Stimulated activated effector memory CD8-positive, alpha-beta T cell treated with anti-CD3 and anti-CD28 coated beads, Interleukin-12 subunit alpha, Interleukin-12 subunit beta, amount 100 ng/mL, for 72 hours (primary cell): Measurements from ENCODE around the gene TCEAL8.
"Not testable (repeated sequence)": the region's sequence is repeated elsewhere in the genome, so short reads cannot be mapped to it uniquely, and the experiment has no call there.

ENCODE experiments used
- ATAC-seq: fragments of 150-1000 bp; cut with Tn5 transposase; 2 replicates; pipeline ENCODE4 v1.10.0; 2021
- DNase-seq, 2 donors: peaks; one replicate each; pipeline ENCODE4 v3.0.0; 2021 to 2022; ENCODE audit warnings: low spot score in 2 of 2
- H3K27ac Mint-ChIP-seq: one replicate; pipeline ENCODE4 v1.8.0; 2022; ENCODE audit warnings: mild to moderate bottlenecking, mixed read lengths
- H3K36me3 Mint-ChIP-seq: one replicate; pipeline ENCODE4 v1.8.0; 2022; ENCODE audit warnings: mild to moderate bottlenecking, mixed read lengths
- H3K4me1 Mint-ChIP-seq: one replicate; pipeline ENCODE4 v1.8.0; 2022; ENCODE audit warnings: mixed read lengths
- H3K4me3 Mint-ChIP-seq: one replicate; pipeline ENCODE4 v1.8.0; 2022; ENCODE audit warnings: mild to moderate bottlenecking, mixed read lengths
- H3K9me3 Mint-ChIP-seq: one replicate; pipeline ENCODE4 v1.8.0; 2022; ENCODE audit warnings: mixed read lengths

Gene TCEAL8

DNA sequence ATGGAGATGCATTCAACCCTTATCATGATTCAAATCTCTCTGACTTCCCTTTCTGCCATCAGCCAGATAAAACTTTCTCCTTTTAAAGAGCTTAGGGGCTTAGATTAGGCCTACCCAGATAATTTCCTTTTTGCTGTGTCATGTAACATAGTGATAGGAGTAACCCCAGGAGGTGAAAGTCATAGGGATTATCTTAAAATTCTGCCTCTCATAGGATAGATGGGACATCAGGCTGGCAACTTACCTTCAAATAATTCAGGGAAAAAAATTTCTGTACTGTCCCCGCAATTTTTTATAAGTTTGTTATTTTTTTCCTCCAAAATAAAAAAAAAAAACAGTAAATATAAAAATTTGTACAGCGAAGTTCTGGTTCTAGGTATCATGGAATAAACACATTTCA, 19.3 kb downstream of the TCEAL8 start:
- not testable (repeated sequence) for H3K36me3 Mint-ChIP-seq, H3K9me3 Mint-ChIP-seq, DNase-seq, H3K4me1 Mint-ChIP-seq, H3K27ac Mint-ChIP-seq, H3K4me3 Mint-ChIP-seq, ATAC-seq

DNA sequence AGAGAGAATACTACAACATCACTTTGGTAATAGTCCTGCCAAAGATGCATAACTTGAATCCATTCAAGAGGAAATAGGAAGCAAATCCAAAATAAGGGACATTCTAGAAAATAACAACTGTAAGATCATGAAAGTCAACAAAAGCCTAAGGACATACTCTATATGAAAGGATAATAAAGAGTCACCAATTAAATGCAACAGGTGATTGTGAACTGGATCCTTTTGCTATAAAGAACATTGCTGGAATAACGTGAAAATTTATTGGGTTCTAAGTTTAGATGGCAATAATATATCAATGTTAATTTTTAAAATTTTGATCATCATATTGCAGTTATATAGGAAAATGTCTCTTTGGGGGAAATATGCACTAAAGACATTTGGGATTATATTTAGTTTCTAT, 20.1 kb downstream of the TCEAL8 start:
- DNase-seq: no peak
- no peak for ATAC-seq
- H3K4me1 Mint-ChIP-seq: no peaks in the 10 kb centered on the region
- no peaks in the 10 kb centered on the region for H3K36me3 Mint-ChIP-seq
- H3K27ac Mint-ChIP-seq: no peak overlapping the region
- H3K4me3 Mint-ChIP-seq: no peak overlapping the region
- H3K9me3 Mint-ChIP-seq: no peaks in the 10 kb centered on the region

DNA sequence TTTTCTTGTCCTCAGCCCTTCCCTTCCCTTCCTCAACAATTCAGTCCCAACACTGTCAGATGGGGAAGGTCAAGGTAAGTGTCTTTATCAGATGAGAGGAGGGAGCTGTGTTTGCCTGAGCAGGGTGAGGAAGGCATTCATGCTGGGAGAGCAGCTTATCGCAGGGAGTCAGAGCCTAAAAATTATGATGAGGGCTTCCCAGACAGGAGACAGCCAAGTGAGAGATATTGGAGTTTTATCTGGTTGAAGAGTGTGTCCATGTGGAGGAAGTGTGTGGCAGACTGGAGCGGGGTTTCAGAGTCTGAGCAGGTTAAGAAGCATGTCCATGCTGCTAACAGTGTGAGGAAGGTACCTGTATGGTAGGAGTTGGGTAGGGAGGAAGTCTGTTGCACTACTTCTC, 21.7 kb downstream of the TCEAL8 start:
- Mint-ChIP-seq H3K9me3 (no peaks in the 10 kb centered on the region), H3K36me3 (no peaks in the 10 kb centered on the region), H3K4me3 (no peak overlapping the region), H3K4me1 (no peaks in the 10 kb centered on the region), H3K27ac (no peak overlapping the region)
- ATAC-seq (no peak), DNase-seq (no peak)

DNA sequence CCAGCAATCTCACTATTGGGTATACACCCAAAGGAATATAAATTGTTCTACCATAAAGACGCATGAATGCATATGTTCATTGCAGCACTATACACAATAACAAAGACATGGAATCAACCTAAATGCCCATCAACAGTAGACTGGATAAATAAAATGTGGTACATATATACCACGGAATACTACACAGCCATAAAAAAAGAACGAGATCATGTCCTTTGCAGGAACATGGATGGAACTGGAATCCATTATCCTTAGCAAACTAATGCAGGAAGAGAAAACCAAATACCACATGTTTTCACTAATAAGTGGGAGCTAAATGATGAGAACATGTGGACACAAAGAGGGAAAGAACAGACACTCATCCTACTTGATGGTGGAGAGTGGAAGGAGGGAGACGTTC, 29.0 kb downstream of the TCEAL8 start:
- not testable (repeated sequence) for H3K4me1 Mint-ChIP-seq, H3K4me3 Mint-ChIP-seq, H3K36me3 Mint-ChIP-seq, DNase-seq, H3K27ac Mint-ChIP-seq, ATAC-seq, H3K9me3 Mint-ChIP-seq

GRCh38 chrX:103220511-103221323, 34.2 kb downstream of the TCEAL8 start:
- Mint-ChIP-seq H3K4me1 (no peaks in the 10 kb centered on the region), H3K36me3 (peaks cover 5% of the 10 kb centered on the region), H3K27ac (no peak overlapping the region), H3K4me3 (no peak overlapping the region), H3K9me3 (no peaks in the 10 kb centered on the region)
- DNase-seq (no peak), ATAC-seq (no peak)

DNA sequence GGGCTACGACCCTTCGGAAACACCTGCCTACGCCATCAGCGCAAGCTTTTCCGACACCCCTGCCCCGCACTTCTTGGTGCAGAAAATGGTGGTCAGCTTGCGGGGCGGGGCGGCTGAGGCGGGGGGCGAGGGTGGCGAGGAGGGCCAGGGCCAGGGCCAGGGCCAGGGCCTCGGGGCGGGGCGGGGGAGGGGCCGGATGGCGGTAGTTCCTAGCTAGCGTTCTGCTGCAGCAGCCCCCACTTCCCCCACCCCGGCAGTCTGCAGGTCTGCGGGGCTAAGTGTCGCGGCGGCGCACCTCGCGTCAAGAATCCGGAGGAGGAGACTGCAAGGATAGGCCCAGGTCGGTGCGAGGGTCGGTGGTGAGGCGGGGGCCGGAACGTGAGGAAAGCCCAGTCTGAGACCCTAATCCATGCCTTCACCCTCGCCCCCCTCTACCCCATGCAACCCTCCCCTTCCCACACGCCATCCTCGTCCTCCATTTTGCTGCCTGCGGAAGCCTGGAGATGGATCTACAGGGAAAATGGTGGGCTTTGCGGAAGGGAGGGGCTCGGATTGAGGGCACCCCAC, 39.4 kb downstream of the TCEAL8 start:
- DNase-seq (peak in 1 of 2 donors; percentile 50), ATAC-seq (peak; percentile 57)
- Mint-ChIP-seq H3K27ac (peak overlapping the region; percentile 89), H3K4me1 (no peaks in the 10 kb centered on the region), H3K4me3 (peak overlapping the region; percentile 75), H3K36me3 (peaks cover 5% of the 10 kb centered on the region), H3K9me3 (no peaks in the 10 kb centered on the region)

DNA sequence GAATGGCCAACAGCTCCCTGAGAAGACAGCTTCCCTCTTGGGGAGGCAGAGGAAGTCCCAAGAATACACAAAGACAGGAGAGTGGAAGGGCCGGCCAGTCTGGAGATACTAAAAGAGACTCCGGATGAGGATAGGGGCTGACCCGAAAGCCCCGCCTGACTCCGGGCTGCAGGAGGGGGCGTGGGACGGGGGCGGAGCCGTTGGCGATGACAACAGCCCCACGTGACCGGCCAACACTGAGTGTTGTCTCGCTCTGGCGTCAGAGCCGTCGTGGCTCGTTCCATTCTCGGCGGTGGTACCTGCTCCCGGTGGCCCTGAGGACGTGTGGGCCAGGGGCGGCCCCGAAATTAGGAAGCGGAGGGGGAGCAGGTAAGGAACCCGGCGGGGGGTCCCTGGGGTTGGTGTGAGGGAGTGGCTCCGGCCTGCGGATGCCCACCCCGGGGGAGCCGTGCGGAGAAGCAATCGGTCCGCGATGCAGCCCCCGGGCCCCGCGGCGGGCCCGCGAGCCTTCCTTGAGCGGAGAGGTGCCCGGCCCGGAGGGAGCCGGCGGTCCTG, 40.0 kb downstream of the TCEAL8 start, which contains the start of gene BEX4:
BEX4 (plus strand) TSS at position 239 of the 555 bp plus-strand sequence. CDS start 1,046 bp downstream, outside the sequence.
- peak within 1 kb of the TSS; percentile 89 for H3K27ac Mint-ChIP-seq
- peaks cover 5% of the 10 kb centered on the region for H3K36me3 Mint-ChIP-seq
- H3K4me1 Mint-ChIP-seq: no peaks in the 10 kb centered on the region
- peak within 1 kb of the TSS; percentile 75 for H3K4me3 Mint-ChIP-seq
- DNase-seq: peak; percentile 42 to 81
- H3K9me3 Mint-ChIP-seq: no peaks in the 10 kb centered on the region
- ATAC-seq: peak; percentile 97

- ATAC-seq (no peak), DNase-seq (no peak)
- Mint-ChIP-seq H3K4me1 (no peaks in the 10 kb centered on the region), H3K4me3 (no peak overlapping the region), H3K9me3 (no peaks in the 10 kb centered on the region), H3K36me3 (peaks cover 5% of the 10 kb centered on the region), H3K27ac (no peak overlapping the region)
These were observed 42.1 kb downstream of the TCEAL8 start for GRCh38 chrX:103212749-103213457.

DNA sequence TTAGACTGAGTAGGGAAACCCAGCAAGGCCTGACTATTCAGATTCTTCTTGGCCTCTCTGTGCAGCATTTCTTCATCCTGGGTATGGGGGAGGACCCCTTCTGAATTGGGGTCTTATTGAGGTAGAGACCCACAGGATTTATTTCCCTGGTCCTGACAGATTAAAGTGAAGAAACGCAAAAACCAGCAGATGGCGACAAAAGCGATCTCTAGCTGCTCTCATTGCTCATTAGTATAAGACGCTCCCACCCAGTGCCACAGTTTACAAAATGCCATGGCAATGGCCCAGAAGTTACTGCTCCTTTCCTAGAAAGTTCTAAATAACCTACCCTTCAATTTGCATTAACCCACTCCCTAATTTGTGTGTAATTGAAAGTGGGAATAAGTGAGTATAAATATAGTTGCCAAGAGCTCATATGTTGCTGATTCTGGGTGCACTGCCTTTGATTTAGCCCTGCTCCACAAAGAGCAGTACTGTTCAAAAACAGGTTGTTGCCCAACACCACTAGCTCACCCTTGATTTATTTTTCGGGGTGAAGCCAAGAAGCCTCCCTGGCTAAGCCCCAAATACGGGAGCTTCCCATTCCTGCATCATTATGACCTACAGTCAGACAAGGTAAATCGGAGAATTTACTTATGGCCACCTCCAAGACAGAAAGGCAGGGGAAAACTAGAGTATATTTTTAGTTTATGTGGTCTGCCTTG, 43.8 kb downstream of the TCEAL8 start:
- ATAC-seq: no peak
- no peak overlapping the region for H3K4me3 Mint-ChIP-seq

GRCh38 chrX:103210056-103210455, 44.9 kb downstream of the TCEAL8 start:
- DNase-seq (no peak), ATAC-seq (no peak)
- Mint-ChIP-seq H3K36me3 (no peaks in the 10 kb centered on the region), H3K9me3 (no peaks in the 10 kb centered on the region), H3K4me3 (no peak overlapping the region), H3K27ac (no peak overlapping the region), H3K4me1 (no peaks in the 10 kb centered on the region)

More for the DNA sequence above, 43.8 kb downstream of the TCEAL8 start:
- Mint-ChIP-seq H3K27ac (no peak overlapping the region), H3K9me3 (no peaks in the 10 kb centered on the region), H3K4me1 (no peaks in the 10 kb centered on the region), H3K36me3 (no peaks in the 10 kb centered on the region)
- DNase-seq: no peak
